NB4 (cell line): ENCODE measurements around the gene CMIP.

ENCODE experiments used
- MYC ChIP-seq: IDR thresholded peaks from 2 replicates; pipeline ENCODE4 v1.6.1; 2011; ENCODE audit warnings: low read depth, low read length
- POLR2A ChIP-seq: IDR thresholded peaks from 2 replicates; pipeline ENCODE4 v1.6.1; 2011; ENCODE audit warnings: mild to moderate bottlenecking; ENCODE audit not compliant: insufficient read length; ENCODE audit errors: extremely low read depth
- TF ChIP-seq, protein P1 (sequence below): IDR thresholded peaks from one replicate; pipeline ENCODE4 v1.5.1; 2012; ENCODE audit warnings: low read depth, low read length
- TF ChIP-seq, protein P2 (sequence below): IDR thresholded peaks from 2 replicates; pipeline ENCODE4 v1.6.1; 2011; ENCODE audit warnings: low read depth, low read length

DNA sequence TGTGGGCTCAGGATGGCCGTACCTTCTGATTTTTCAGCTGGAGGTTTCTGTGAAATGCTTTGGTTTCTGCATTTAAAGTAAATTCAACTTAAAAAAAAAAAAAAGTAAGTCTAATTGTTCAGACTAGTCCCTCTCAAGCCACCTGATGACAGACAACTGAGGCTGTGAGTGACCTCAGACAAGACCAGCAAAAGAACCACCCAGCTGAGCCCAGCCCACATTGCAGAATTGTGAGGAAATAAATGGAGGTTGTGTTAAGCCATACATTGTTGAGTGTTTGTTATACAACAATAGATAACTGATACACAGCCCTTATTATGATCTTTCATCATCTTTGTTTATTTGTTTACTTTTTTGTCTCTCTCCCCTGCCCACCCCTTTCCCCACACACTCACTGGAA lies 44.7 kb upstream of the CMIP start:
- TF ChIP-seq, protein P1, sequence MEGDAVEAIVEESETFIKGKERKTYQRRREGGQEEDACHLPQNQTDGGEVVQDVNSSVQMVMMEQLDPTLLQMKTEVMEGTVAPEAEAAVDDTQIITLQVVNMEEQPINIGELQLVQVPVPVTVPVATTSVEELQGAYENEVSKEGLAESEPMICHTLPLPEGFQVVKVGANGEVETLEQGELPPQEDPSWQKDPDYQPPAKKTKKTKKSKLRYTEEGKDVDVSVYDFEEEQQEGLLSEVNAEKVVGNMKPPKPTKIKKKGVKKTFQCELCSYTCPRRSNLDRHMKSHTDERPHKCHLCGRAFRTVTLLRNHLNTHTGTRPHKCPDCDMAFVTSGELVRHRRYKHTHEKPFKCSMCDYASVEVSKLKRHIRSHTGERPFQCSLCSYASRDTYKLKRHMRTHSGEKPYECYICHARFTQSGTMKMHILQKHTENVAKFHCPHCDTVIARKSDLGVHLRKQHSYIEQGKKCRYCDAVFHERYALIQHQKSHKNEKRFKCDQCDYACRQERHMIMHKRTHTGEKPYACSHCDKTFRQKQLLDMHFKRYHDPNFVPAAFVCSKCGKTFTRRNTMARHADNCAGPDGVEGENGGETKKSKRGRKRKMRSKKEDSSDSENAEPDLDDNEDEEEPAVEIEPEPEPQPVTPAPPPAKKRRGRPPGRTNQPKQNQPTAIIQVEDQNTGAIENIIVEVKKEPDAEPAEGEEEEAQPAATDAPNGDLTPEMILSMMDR, result no peak
- TF ChIP-seq MYC, result no peak
- TF ChIP-seq, protein P2, sequence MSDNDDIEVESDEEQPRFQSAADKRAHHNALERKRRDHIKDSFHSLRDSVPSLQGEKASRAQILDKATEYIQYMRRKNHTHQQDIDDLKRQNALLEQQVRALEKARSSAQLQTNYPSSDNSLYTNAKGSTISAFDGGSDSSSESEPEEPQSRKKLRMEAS, result no peak
- TF ChIP-seq POLR2A, result no peak
